HG02840 (cell line): ENCODE measurements around the gene NCK2.
A peak's percentile ranks its signal among the peaks of the same experiment; 100 is the strongest.

Source experiments
- ATAC-seq: cut with Tn5 transposase; IDR thresholded peaks from one replicate; pipeline ENCODE4 v1.9.1; 2021; ENCODE audit warnings: mild to moderate bottlenecking, moderate library complexity, moderate number of reproducible peaks; ENCODE audit not compliant: unreplicated experiment, low FRiP score

NCK2 gene

GRCh38 chr2:105744909-105745853 is at the start of gene NCK2:
Gene NCK2 (plus strand): TSS chr2:105744912. CDS start chr2:105855064, 110,152 bp downstream.
- ATAC-seq: peak; percentile 20

DNA sequence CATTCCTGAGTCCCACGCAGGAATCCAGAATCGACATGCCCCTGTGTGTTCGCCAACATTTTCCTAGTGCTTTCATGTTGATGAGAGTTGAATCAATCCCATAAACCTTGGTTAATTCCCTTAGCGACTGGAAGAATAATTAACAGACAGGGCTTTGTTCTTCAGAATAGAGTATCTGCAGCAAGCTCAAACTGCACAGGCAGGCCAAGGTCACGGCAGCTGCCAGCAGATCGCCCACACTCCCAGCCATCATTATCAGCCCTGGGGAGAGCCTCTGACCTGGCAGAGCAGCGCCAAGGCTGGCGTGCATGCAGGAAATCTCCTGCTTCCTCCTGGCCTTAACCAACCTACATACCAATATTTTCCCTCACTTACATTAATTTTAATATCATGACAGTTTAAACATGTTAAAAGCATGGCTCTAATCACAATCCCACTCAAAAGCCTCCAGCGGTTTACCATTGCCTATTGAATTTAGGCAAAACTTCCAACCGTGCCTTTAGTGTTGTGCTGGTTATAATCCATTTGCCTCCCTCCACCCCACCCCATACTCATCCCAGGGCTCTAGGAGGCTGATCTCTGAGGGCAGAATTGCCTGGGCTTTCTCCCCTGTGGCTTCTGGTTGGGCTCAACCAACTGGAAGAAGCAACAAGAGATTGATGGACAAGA is 46.8 kb upstream of the NCK2 start:
- ATAC-seq: no peak

DNA sequence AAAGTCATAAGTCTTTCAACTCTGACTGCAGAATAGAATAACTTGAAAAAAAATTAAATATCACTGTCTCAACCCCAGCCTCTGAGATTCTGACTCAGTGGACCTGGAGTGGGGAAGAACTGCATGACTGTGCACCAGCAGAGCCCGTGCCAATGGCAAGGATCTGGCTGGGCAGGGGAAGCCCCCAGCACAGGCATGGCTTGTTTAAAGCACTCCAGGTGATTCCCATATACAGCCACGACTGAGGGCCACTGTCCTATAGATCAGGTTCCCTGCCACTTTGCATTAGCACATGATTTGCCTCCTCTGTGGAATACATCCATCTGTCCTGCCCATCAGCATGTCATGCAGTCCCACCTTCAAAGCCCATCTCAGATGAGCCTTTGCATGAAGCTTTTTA is 45.9 kb upstream of the NCK2 start:
- no peak for ATAC-seq

GRCh38 chr2:105701042-105701441 is 43.7 kb upstream of the NCK2 start:
- no peak for ATAC-seq

DNA sequence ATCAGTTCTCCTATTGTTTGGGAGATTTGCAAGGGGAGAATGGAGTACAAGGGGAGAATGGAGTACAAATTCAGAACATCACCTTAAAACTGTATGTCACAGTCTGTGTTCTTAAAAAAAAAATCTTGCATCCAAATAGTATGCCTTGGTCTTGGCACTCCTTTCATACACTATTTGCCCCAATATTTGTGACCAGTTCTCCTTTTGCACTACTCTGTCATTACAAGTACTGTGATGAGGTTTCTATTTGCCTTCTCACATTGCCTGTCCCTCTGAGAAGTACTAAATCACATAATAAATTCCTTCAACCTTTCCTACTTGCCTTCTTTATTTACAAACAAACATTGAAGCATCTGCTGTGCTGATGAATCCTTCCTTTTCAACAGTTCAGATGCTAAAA is 36.0 kb upstream of the NCK2 start:
- ATAC-seq: no peak

- no peak for ATAC-seq
Observed at GRCh38 chr2:105711394-105711793, 33.3 kb upstream of the NCK2 start.

DNA sequence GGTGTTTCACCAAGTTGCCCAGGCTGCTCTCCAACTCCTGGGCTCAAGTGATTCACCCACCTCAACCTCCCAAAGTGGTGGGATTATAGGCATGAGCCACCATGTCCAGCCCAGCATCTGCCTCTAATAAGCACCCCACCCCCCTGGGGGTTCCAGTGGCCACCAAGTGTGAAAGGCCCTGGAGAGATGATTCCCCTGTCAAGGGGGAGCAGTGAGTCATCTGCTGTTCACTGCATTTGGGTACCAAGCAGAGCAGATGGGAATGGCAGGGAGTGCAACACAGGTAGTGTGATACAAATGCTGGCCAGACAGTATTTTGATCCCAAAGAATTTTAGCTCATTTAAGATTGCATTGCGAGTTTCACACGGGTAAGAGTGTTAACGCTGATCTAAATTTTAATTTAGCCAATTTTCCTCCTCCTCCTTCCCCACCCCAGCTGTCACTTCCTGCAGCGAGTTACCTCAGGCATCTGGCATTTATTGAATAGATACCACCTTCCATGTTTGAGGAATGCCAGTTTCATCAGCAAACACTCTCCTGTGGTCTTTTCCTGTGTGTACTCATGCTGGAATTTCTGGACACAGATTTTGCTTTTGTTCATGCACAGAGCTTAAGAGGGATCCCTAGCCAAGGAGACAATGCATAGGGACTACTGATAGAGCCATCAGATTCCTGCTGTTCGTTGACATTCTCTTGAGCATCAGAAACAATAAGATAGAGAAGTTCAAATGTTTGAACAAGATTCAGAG is 32.4 kb upstream of the NCK2 start:
- ATAC-seq: no peak

GRCh38 chr2:105712981-105713596 is 31.6 kb upstream of the NCK2 start:
- ATAC-seq: no peak

GRCh38 chr2:105714141-105714540 is 30.6 kb upstream of the NCK2 start:
- ATAC-seq: no peak

DNA sequence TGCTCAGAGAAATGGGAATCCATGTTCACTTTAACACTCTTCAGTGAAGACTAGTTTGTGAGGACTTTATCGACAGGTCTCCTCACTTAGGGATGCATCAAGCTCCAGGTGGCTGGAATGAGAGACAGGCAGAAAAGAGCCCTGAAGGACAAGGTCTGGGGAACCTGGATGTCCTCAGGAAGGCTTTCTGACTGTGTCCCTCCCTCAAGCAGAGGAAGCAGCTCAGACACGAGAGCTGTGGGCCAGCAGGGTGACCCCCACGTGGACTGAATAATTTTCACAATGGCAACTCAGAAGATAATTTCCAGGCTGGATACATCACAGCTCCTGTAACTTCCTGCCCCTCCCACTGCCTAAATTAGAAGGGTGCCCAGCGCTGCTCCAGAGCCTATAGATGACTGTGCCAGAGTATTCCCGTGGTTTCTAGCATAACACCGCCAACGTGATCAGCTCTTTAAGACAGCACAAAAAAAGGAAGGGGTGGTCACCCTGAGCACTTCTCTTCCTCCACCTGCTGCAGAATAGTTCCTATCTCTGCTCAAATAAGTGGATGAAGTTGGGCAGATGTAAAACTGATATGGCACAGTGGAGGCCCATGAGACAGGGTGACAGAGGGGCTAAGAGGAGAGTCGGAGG is 25.7 kb upstream of the NCK2 start:
- no peak for ATAC-seq

DNA sequence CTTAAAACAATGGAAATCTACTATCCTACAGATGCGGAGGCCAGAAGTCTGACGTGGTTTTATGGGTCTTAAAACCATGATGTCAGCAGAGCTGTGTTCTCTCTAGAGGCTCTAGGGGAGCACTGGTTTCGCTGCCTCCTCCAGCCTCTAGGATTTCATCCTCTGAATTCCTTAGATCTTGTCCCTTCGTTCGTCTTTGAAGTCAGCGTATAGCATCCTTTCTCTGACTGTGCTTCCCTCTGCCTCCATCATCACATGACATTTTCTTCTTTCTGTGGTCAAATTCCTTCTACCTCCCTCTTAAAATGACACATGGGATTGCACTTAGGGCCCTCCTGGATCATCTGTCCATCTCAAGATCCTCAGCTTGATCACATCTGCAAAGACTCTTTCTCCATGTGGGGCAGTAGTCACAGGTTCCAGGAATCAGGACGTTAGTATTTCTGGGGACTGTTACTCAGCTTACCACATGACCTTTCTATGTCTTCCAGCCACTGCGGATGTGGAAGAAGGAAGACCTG is 22.7 kb upstream of the NCK2 start:
- ATAC-seq: no peak

- no peak for ATAC-seq
Observed at GRCh38 chr2:105722726-105723297, 21.9 kb upstream of the NCK2 start.

DNA sequence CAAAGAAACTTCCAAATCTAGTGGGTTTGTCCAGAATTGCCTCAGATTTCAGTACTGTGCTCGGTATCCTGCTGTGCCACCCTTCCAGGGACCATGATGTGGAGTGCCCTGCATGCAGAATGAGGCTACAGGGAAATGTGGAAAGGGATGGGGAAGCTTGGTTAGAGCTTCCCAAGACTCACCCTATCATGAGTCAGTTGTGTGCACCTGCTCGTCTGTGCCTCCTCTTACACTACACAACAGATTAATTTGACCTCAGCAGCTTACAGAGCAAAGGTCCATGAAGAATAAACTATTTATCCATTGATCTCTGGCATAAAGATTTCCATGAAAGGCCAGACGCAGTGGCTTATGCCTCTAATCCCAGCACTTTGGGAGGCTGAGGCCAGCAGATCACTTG is 21.3 kb upstream of the NCK2 start:
- no peak for ATAC-seq

DNA sequence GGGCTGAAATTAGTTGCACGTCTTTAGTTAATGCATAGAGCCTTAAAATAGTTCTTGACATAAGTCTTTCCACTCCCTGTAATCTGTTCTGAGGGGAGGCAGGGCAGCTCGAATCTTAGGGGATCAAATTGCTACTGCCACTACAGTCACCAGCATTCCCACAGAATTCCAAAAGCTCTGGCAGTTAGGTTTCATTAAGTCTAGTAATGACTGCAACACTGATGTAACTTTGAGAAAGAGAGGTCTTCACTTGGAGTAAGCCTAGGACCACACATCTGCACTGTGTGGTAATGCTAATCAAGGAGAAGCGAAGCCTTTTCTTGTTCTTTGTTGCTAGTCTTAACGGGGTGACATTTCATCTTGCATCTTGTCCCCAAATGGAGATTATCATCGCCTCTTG is 19.3 kb upstream of the NCK2 start:
- no peak for ATAC-seq

DNA sequence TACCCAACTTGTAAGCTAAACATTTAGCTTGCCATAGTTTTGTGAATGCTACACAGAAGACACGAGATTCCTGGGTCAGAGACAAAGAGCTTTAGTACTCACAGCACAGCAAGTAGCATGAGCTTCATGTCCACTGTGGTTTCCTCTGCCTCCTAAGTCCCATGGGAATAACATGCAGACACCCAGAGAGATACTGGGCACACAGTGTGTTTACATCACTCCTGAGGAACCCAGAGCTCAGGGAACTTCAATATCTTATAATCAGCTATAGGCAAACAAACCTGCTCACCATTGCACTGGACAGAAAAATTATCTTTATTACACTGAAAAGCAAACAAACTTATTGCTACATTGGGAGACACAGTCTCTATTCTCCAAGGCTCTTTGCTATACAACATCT is 14.5 kb upstream of the NCK2 start:
- no peak for ATAC-seq

GRCh38 chr2:105731511-105731910 is 13.2 kb upstream of the NCK2 start:
- ATAC-seq: no peak

- no peak for ATAC-seq
Observed at GRCh38 chr2:105732101-105732500, 12.6 kb upstream of the NCK2 start.

DNA sequence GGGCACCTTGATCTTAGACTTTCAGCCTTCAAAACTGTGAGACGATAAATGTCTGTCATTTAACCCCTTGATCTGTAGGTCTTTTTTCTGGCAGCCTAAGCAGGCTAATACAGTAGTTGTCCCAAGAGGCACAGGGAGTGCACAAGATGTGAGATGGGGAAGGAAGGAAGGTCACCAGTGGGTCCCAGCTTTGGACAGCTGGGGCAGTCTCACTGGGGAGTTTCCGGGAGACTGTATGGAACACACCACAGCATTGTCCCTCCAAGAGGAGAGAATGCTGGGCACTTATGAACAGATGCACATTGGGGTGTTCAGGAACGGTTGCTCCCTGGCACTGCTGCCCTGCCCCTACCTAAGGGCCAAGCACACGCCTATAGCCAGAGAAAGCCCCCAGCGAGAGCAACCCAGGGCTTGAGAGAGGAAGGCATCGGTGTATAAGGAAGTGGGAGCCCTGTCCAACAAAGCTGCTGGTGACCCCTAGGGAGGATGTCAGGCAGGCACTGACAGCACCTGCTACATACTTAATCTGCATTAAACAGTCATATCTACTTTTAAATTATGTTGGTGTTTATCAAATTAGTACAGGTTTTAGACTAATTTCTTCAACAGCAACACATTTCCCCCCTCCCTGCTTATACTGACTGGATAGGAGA is 11.6 kb upstream of the NCK2 start:
- no peak for ATAC-seq

DNA sequence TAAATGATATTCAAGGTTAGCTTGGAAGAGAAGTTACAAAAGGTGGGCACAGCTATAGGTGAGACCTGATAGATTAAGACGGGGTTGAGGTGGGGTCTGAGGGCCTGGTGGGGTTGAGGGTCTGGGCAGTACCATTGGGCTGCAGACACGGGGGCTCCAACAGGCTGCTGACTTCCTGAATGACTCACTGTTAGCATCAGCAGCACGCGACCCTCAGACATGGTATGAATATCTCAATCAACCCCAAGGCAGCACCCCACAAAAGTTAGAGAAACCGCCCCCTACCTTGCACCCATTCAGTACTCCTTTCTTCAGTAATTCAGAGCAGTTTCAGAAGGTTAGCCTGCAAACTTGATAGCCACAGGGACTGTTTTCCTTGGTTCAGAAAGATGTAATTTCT is 10.8 kb upstream of the NCK2 start:
- ATAC-seq: no peak
